GM19468 (cell line): Measurements from ENCODE around the gene SIPA1.
"Not testable (repeated sequence)": the region's sequence is repeated elsewhere in the genome, so short reads cannot be mapped to it uniquely, and the experiment has no call there.

Source experiments
- ATAC-seq: cut with Tn5 transposase; IDR thresholded peaks from one replicate; pipeline ENCODE4 v1.9.1; 2021; ENCODE audit warnings: mild to moderate bottlenecking, moderate library complexity, moderate number of reproducible peaks; ENCODE audit not compliant: unreplicated experiment; ENCODE audit errors: extremely low read depth

Gene SIPA1

DNA sequence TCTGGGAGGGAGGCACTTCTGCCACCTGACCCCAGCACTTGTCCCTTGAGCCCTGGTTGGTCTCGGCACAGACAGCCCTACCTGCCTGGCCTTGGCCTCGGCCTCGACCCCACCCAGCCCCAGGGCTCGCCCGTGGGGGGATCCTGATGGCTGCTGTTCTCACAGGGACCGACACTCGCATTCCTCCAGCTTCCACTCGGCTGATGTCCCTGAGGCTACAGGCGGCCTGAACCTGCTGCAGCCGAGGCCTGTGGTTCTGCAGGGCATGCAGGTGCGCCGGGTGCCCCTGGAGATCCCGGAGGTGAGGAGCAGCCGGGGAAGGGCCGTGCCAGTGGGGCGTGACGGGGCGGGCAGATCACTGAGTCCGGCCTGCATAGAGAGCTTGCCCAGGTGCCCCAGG lies 17.2 kb upstream of the SIPA1 start:
- no peak for ATAC-seq

DNA sequence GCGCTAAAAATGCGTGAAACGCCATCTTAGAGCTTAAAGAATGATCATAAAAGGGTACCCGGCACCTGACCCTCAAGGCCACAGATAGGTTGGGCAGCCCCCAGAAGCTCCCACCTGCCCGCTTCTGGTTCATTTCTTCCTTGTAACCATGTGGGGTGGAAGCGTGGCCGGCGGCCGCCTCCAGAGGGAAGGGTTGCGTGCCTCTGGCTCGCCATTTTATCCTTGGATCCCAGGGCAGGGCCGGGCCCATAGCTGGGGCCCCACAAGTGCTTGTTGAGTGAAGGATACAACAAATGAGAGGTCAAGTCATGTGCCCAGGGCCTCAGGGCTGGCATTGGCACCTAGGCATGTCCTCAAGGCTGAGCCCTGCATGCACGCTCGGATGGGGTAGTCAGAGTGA lies 16.4 kb upstream of the SIPA1 start:
- ATAC-seq, result no peak

DNA sequence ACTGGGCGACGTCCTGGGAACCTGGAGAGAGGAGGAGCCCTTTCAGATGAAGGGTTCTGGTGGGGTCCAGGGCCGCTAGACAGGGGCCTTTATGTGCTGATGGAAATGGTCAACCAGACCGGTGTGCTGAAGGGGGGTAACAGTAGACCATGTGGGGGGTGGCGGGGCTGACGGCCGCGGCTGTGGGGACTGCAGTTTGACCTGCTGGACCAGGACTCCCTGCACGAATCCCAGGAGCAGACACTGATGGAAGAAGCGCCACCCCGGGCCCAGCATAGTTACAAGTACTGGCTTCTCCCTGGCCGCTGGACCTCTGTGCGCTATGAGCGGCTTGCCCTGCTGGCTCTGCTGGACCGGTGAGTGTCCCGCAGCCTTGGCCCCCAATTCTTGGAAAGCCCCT lies 15.9 kb upstream of the SIPA1 start:
- ATAC-seq, result no peak

DNA sequence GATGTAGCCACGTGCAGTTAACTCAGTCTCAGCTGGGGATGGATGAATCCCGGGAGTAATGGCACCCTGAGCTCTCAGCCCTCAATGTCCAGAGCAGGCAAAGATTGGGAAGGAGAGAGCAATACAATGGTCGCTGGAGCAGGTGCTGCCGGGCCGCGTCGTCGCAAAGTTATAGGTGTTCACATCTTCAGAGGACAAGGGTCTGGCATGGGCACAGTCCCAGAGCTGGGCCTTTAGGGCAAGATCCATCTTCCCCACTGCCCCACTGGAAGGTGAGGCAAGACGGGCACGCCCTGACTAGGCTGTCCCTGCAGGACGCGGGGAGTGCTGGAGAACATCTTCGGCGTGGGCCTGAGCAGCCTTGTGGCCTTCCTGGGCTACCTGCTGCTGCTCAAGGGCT lies 14.7 kb upstream of the SIPA1 start:
- ATAC-seq, result no peak

DNA sequence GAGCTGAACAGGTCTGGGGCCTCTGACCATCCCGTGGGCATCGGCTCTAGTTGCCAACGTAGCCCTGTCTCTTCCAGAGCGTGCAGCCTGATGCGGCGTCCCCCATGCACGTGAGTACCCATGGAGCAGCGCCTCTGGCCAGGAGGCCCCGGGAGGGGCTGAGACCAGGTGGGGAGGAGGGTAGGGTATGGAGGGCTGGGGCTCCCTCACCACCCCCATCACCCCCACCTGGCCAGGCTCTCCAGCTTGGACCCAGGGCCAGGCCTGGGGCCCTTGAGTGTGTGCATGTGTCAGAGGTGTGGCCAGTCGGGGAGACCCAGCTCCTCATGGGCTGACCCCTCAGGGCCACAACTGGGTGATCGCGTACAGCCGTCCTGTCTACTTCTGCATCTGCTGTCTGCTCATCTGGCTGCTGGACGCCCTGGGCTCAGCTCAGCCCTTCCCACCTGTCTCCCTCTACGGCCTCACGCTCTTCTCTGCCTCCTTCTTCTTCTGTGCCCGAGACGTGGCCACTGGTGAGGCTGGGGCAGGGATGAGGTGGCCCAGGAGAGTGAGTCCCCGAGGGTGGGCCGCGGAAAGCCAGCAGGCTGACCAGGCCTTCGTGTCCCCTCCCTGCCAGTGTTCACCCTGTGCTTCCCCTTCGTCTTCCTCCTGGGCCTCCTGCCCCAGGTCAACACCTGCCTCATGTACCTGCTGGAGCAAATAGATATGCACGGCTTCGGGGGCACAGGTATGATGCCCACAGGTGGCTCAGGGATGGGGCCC lies 13.9 kb upstream of the SIPA1 start:
- ATAC-seq, result no peak

DNA sequence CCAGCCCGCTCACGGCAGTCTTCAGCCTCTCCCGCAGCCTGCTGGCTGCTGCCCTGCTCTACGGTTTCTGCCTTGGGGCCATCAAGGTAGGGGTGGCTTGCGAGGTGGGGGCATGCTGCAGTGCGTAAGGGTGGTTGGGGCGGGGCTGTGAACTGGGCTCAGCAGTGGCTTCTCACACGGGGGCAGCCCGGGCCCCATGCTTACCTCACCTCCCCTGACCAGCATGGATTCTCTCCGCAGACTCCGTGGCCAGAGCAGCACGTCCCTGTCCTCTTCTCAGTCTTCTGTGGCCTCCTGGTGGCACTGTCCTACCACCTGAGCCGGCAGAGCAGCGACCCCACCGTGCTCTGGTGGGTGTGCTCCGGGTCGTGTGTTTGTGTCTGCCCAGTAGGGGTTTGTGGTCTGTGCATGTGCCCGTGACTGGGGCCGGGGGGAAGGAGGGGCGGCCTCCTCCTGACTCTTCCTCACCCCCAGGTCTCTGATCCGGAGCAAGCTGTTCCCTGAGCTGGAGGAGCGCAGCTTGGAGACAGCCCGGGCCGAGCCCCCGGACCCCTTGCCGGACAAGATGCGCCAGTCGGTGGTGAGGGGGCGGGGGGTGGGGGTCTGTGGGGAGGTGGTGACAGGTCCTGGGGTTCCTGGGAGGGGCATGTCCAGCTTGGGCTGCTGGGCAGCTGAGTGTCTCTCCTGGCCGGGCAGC lies 12.8 kb upstream of the SIPA1 start:
- no peak for ATAC-seq

DNA sequence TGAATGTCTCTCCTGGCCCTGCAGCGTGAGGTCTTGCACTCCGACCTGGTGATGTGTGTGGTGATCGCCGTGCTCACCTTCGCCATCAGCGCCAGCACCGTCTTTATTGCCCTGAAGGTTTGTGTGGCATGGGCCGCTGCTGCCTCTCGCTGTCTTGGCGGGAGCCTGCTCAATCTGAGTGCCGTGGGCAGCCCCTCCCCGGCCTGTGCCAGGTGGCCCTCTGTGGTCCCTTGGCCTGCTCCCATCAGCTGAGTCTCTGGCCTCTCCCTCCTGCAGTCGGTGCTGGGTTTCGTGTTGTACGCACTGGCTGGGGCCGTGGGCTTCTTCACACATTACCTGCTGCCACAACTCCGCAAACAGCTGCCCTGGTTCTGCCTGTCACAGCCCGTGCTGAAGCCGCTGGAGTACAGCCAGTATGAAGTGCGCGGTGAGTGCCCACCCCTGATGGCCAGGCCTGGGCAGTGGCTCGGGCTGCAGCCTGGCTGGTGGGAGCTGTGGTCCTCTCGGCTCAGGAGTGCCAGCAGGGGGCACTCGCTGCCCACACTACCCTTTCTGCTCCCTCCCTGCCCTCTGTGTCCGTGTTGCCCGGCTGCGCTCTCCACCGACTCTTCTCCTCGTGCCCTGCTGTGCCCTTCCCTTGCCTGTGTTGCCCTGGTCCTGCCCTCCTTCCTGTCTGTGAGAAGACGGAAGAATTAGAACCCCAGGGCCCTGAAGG lies 12.1 kb upstream of the SIPA1 start:
- ATAC-seq, result no peak

DNA sequence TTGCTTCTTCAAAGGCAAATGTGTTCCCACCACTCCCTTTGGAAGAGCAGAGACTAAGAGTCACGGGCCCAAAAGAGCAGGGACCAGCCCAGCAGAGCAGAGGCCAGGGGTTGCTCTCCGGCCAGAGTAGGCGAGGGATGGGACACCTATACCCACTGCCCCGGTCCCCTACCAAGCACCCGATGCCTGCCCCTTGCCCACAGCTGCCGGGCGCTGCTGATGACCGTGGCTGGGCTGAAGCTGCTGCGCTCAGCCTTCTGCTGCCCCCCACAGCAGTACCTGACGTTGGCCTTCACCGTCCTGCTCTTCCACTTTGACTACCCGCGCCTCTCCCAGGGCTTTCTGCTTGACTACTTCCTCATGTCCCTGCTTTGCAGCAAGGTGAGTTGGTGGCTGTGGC lies 10.7 kb upstream of the SIPA1 start:
- ATAC-seq, result no peak

DNA sequence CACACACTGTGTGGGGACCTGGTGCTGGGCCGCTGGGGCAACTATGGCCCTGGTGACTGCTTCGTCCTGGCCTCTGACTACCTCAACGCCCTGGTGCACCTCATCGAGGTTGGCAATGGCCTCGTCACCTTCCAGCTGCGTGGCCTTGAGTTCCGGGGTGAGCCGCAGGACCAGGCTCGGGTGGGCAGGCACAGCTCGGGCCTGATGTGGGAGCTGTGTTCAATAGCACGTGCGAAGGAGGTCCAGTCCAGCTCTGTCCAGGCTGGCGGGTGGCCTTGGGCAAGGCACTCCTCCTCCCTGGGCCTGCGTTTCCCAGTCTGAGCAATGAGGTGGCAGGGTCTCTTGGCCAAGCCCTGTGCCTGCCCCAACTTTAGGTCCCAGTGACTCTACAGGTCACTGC lies 8.3 kb upstream of the SIPA1 start:
- ATAC-seq, result no peak

DNA sequence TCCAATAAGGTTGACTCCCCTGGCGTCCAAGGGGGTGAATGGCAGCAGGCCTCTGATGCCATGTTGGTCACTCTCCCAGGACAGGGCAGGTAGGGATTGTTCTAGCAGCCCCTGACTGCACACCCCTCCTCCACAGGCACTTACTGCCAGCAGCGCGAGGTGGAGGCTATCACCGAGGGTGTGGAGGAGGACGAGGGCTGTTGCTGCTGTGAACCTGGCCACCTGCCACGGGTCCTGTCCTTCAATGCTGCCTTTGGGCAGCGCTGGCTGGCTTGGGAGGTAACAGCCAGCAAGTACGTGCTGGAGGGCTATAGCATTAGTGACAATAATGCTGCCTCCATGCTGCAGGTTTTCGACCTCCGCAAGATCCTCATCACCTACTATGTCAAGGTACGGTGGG lies 7.7 kb upstream of the SIPA1 start:
- ATAC-seq, result no peak

DNA sequence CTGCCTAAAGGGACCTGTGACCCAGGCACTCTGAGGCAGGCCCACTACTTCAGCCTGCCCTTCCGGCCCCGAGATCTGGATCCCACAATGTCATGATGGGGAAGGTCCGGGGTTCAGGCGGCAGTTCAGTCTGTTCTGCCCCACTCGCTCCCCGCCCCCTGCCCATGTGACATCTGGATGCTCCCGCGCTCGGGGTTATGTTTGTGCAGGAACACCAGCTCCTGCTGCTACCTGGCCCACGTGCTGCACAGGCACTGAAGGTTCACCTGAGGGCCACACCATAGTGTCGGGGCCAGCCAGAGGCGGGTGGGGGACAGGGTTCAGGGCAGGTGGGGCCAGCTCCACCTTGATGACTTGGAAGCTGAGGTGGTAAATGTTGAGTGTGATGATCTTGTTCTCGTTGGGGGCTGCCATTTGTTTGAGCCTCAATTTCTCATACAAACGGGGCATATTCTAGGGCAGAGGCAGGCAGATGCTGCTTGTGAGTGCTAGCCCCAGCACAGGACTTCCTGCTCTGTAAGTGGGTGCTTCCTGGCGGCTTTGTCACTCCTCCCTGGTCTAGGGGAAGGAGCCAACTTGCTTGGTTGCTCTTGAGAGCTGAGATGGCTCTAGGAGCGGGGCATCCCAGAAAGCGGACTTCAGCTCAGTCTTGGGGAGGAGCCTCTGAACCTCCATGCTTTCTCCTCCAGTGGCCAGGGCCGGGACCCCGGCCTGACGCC lies 4.4 kb upstream of the SIPA1 start:
- no peak for ATAC-seq

DNA sequence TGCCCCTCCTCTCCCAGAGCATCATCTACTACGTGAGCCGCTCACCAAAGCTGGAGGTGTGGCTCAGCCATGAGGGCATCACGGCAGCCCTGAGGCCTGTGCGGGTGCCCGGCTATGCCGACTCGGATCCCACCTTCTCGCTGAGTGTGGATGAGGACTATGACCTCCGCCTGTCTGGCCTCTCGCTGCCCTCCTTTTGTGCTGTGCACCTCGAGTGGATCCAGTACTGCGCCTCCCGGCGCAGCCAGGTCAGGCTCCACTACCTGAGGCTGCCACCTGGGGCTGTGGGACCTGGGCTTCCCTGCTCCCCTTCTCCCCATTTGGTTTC lies 3.8 kb upstream of the SIPA1 start:
- no peak for ATAC-seq

DNA sequence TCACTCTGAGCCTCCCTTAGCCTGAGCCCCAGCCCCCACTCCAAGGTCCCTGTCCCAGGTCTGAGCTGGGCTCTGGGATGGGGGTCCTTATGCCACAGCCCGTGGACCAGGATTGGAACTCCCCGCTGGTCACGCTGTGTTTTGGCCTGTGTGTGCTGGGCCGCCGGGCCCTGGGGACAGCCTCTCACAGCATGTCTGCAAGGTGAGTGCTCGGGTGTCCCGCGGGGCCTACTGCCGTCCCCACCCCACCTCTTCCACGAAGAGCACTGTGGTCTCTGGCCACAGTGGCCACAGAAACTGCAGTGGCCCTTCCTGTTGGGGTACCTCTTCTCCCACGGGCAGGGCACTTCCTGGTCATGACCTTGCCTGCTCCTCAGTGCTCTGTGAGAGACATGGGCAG lies 3.5 kb upstream of the SIPA1 start:
- ATAC-seq, result no peak

DNA sequence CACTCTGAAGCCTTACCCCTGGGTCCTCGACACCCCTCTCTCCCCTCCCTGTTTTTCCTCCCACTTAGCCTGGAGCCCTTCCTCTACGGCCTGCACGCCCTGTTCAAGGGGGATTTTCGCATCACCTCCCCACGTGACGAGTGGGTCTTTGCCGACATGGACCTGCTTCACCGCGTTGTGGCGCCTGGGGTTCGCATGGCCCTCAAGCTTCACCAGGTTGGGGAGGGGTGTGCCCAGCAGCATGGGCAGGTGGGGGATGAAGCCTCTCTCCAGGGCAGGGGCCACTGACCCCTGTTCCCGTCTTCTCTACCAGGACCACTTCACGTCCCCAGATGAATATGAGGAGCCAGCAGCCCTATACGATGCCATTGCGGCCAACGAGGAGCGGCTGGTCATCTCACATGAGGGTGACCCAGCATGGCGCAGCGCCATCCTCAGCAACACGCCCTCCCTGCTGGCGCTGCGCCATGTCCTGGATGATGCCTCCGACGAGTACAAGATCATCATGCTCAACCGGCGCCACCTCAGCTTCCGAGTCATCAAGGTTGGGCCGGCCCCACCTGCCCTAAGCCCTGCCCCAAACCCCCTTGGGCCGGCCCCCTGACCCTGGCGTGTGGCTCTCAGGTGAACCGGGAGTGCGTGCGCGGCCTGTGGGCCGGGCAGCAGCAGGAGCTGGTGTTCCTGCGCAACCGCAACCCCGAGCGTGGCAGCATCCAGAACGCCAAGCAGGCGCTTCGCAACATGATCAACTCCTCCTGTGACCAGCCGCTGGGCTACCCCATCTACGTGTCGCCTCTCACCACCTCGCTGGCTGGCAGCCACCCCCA lies 2.8 kb upstream of the SIPA1 start:
- ATAC-seq, result no peak

DNA sequence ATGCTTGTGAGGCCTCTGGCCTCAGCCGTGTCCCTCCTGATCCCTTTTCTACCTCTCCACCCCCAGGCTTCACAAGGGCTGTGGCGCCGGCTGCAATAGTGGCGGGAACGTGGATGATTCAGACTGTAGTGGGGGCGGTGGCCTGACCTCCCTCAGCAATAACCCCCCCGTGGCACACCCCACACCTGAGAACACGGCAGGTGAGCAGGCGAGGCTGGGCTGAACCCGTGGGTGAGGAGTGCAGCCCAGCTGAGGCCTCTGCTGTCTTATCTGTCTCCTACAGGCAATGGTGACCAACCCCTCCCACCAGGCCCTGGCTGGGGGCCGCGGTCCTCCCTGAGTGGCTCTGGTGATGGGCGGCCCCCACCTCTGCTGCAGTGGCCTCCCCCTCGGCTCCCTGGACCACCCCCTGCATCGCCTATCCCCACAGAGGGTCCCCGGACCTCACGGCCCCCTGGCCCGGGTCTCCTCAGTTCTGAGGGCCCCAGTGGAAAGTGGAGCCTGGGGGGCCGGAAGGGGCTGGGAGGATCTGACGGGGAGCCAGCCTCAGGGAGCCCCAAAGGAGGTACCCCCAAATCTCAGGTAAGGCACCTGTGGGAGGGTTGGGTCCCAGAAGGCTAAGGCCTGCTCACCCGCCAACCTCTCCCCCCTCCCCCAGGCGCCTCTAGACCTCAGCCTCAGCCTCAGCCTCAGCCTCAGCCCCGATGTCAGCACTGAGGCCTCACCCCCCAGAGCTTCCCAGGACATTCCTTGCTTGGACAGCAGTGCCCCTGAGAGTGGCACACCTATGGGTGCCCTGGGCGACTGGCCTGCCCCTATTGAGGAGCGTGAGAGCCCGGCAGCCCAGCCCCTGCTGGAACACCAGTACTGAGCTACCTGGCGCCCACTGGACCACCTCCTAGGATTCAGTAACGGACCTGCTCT lies 1.5 kb upstream of the SIPA1 start:
- ATAC-seq, result no peak

DNA sequence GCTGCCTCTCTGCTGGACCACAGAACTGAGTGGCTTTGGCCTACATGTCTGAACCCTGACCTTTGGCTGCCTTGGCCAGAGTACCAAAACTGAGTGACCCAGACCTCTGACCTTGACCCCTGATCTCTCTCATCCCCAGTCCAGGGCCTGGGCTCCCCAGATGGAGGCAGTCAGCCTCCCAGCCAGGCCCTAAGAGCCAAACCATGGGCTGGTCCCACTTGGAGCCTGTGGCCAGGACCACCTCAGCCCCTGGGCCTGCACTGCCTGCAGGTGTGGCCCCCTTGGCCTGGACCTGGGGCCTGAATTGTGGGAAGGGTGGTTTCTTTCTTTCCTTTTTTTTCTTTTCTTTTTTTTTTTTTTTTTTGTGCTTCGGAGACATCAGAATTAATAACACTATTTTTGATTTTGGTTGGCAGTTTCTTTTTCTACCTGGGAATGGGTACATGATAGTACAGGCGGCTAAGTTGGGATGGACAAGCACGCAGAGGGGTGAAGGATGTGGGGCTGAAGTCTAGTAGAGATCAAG lies 806 bp upstream of the SIPA1 start:
- no peak for ATAC-seq

DNA sequence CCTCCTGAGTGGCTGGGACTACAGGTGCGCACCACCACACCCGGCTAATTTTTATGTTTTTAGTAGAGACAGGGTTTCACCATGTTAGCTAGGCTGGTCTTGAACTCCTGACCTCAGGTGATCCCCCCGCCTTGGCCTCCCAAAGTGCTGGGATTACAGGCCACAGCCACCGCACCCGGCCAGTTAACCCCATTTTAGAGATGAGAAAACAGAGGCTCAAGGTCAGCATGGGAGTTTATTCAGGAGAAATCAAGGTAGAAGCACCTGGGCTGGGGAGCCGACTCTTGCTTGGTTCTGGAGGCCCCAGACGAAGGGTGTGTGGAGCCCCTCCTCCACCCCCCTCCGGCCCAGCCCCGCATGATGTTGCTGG lies 1.3 kb downstream of the SIPA1 start:
- ATAC-seq, result not testable (repeated sequence)

DNA sequence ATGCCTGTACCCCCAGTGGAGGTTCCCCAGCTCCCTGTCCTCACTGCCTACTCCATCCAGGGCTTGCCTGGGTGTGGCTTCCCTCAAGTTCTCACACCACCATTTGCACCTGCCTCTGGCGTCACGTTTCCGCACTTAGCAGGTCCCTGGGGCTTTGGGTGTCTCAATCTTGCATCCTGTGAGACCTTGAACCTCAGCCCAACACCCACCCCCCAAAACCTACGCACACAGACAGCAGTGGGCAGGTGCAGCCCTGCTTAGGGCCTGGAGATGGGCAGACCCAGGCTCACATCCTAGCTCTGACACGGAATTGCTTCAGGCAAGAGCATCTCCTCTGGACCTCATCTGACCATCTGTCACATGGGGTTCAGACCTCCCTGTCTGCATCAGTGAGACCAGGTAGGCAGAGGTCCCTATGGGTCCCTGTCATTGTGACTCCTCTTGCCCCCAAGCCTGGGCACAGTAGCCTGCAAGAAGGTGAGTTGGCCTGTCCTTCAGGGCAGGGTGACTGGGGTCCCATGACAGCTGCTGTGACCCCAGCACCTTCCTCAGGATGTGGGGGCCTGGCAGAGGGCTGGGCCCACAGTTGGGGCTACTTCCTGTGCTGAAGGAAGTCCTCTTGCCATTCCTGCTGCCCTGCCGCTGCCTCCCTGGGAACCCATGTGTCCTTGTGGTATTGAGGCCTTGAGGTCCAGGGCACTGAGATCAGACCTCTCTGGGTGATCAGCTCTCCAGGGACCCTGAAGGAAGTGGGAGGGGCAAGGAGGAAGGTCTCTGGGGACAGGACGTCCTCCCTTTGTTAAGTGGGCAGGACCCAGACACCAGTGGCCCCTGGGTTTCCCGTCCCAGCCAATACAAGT lies 2.0 kb downstream of the SIPA1 start:
- ATAC-seq, result no peak
